PFSK-1 (cell line): ENCODE data around the gene DICER1.

Experiments
- POLR2AphosphoS5 ChIP-seq: IDR thresholded peaks from 2 replicates; pipeline ENCODE4 v1.6.1; 2012; ENCODE audit warnings: low read depth, mild to moderate bottlenecking, control low read depth, low read length, moderate library complexity
- TAF1 ChIP-seq: IDR thresholded peaks from 2 replicates; pipeline ENCODE4 v1.6.1; 2012; ENCODE audit warnings: low read length, control low read depth, borderline replicate concordance; ENCODE audit not compliant: insufficient read depth
- TF ChIP-seq, protein P1 (sequence below), 2 experiments: IDR thresholded peaks; 2 replicates each; pipeline versions ENCODE4 v1.6.1 to v1.8.0; 2011 to 2012; ENCODE audit warnings: low read depth in 2 of 2, low read length in 2 of 2, control low read depth in 1 of 2, inconsistent platforms in 1 of 2, mild to moderate bottlenecking in 1 of 2, moderate library complexity in 1 of 2; ENCODE audit not compliant: insufficient read depth in 1 of 2

DNA sequence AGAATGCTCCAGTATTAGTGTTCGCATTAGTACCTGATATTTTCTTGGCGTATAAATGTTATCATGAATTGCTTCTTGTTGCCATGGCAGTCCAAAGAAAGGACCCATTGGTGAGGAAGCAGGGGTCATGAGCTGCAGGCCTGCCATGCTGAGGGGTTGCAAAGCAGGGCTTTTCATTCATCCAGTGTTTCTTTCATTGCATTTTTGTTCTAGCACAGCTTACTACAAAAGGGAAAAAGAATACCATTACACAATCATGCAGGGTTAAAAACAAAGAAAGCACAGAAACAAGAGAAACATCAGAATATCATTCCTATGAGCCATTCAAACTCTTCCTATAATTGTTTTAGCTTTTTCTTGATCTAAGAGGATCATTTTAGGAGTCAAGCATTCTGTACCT, 24.0 kb downstream of the DICER1 start:
- TF ChIP-seq, protein P1, sequence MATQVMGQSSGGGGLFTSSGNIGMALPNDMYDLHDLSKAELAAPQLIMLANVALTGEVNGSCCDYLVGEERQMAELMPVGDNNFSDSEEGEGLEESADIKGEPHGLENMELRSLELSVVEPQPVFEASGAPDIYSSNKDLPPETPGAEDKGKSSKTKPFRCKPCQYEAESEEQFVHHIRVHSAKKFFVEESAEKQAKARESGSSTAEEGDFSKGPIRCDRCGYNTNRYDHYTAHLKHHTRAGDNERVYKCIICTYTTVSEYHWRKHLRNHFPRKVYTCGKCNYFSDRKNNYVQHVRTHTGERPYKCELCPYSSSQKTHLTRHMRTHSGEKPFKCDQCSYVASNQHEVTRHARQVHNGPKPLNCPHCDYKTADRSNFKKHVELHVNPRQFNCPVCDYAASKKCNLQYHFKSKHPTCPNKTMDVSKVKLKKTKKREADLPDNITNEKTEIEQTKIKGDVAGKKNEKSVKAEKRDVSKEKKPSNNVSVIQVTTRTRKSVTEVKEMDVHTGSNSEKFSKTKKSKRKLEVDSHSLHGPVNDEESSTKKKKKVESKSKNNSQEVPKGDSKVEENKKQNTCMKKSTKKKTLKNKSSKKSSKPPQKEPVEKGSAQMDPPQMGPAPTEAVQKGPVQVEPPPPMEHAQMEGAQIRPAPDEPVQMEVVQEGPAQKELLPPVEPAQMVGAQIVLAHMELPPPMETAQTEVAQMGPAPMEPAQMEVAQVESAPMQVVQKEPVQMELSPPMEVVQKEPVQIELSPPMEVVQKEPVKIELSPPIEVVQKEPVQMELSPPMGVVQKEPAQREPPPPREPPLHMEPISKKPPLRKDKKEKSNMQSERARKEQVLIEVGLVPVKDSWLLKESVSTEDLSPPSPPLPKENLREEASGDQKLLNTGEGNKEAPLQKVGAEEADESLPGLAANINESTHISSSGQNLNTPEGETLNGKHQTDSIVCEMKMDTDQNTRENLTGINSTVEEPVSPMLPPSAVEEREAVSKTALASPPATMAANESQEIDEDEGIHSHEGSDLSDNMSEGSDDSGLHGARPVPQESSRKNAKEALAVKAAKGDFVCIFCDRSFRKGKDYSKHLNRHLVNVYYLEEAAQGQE (IDR thresholded peaks at IDR 0.05; ENCODE audit: insufficient read depth in 1 of 2, low read depth in 2 of 2, low read length in 2 of 2) = no peak
- TF ChIP-seq POLR2AphosphoS5 = no peak
- TF ChIP-seq TAF1 = no peak
